ENCODE data around the gene SCG3.

SCG3 gene

GRCh38 chr15:51760805-51761204 lies 79.5 kb downstream of the SCG3 start:
- no peak for DNase-seq

GRCh38 chr15:51765751-51766150 lies 84.4 kb downstream of the SCG3 start:
- no peak for DNase-seq

- no peak for DNase-seq
Measured at GRCh38 chr15:51766341-51766740, 85.0 kb downstream of the SCG3 start.

GRCh38 chr15:51768018-51768417 lies 86.7 kb downstream of the SCG3 start:
- DNase-seq: no peak
